HG03342 (cell line): ENCODE results near the gene NECAB2.

Experiments
- ATAC-seq: cut with Tn5 transposase; IDR thresholded peaks from one replicate; pipeline ENCODE4 v1.9.1; 2021; ENCODE audit warnings: mild to moderate bottlenecking, moderate library complexity; ENCODE audit not compliant: unreplicated experiment

The NECAB2 gene

DNA sequence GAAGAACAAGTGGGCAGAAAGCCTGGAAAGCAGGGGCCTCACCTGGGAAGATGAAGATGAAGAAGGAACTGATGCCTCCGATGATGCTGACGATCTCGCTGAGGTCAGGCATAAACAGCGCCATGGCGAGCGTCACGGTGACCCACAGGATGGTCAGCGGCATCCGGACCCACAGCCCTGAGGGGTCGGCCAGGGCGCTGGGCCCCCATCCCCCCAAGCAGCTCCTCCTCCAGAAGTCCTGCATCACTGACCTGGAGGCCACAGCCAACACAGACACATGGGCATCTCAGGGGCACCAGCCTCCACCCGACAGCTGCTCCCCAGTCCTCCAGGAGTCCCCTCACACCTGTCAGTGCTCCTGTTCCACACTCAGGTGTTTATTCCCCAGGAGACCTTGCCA, 48.4 kb downstream of the NECAB2 start:
- ATAC-seq, result no peak

DNA sequence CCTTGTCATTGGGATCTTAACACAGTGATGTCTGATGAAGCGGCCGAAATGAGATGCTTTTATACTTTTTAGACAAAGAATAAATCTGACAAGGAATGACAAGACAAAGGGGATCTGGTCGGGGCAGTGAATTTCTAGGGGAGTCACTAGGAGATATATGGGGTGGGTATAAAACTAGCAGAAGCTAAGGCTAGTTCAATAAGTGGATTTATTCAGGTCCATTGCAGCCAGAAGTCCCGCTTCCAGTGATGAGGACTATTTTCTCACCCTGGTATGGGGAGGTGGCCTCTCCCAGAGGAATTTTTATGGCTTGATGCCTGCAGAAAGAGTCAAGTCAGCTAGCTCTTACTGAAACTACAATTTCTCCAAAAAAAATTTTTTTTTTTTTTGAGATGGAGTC, 50.7 kb downstream of the NECAB2 start:
- ATAC-seq, result no peak

GRCh38 chr16:84020353-84020752, 52.3 kb downstream of the NECAB2 start:
- no peak for ATAC-seq

DNA sequence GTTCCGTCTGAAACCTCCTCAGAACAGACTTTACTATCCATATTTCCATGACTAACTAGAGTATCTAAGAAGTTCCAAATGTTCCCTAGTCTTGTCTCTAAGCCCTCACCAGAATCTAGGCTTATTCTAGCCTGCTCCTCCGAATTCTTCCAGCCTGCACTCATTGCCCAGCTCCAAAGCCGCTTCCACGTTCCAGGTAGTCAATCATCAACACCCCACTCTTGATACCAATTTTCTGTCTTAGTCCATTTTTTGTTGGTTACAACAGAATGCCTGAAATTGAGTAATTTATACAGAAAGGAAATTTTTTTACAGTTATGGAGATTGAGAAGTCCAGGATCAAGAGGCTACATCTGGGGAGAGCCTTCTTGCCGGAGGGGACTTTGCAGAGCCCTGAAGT, 53.4 kb downstream of the NECAB2 start:
- no peak for ATAC-seq

- no peak for ATAC-seq
Observed at GRCh38 chr16:84022644-84023043, 54.6 kb downstream of the NECAB2 start.

DNA sequence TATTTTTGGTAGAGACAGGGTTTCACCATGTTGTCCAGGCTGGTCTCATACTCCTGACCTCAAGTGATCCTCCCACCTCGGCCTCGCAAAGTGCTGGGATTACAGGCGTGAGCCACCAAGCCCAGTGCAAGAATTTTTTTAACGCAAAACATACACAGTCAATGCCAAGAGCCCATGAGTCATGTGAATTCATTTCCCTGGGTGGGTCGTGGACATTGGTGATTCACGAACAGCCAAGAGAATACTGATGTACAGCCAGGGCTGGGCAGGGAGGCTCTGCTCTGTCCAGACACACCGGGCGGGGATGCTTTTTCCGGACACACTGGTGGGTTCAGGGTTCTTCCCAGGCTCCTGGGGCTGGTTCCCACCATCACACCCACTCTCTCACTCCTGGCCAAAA, 56.8 kb downstream of the NECAB2 start:
- ATAC-seq, result no peak

DNA sequence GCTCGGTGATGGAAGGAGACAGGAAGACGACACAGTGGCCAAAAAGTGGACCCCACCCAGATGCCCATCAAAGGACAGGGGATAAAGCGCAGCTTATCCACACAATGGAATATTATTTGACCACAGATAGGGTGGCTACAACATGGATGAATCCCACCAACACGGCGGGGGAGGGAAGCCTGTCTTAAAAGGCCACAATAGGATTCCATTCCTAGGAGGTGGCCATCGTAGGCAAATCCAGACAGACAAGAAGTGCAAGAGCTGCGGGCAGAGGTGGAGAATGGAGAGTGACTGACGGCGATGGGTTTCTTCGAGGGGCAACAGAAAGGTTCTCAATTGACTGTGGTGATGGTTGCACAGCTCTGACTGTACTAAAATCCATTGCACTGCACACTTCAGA, 58.6 kb downstream of the NECAB2 start:
- no peak for ATAC-seq

DNA sequence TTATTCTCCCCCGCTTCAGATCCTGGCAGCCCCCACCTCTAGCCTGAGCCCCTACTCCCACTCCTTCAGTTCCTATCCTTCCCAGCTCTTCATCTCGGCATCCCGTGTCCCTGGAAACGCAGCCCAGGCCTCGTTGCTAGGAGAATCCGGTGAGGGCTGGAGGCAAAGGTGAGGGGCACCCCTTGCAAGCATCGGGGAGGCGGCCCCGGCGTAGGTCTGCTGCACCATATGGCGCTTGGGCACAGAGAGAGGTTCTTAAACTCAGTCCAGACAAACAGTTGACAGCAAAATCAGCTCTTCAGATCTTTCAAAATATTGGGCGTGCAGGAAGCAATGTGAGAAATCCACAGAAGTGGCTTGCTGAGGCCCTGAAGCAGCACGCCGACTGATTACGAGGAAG, 59.6 kb downstream of the NECAB2 start:
- no peak for ATAC-seq

GRCh38 chr16:84029297-84030047, 61.4 kb downstream of the NECAB2 start:
- no peak for ATAC-seq

GRCh38 chr16:84031556-84031955, 63.5 kb downstream of the NECAB2 start:
- ATAC-seq, result no peak

DNA sequence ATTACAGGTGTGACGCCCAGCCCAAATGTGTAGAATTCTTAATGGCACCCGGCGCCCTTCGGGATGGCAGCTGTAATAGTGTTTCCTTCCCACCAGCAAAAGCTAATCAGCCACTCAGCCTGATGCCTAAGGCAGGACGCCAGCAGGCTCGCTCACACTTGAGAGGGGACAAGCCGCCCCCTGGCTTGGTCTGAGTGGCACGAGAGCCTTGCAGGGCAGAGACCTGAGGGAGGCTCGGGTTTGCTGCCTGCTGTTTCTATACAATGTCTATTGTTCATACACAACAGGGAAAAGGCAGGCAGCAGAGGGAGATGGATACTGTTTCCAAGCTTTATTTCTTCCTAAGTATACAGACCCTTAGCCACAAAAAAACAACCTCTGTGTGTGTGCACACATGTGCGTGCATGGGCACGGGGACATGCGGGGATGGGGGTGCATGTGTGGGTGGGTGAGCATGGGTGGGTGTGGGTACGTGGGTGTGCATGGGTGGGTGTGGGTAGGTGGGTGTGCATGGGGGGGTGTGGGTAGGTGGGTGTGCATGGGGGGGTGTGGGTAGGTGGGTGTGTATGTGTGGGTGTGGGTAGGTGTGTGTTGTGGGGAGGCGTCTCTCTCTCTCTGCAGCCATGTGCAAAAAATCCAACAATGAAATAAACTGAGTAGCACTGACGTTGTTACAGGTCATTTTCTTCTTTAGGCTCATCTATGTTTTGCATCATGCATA, 64.6 kb downstream of the NECAB2 start:
- no peak for ATAC-seq

GRCh38 chr16:84033251-84034195, 65.5 kb downstream of the NECAB2 start:
- no peak for ATAC-seq

DNA sequence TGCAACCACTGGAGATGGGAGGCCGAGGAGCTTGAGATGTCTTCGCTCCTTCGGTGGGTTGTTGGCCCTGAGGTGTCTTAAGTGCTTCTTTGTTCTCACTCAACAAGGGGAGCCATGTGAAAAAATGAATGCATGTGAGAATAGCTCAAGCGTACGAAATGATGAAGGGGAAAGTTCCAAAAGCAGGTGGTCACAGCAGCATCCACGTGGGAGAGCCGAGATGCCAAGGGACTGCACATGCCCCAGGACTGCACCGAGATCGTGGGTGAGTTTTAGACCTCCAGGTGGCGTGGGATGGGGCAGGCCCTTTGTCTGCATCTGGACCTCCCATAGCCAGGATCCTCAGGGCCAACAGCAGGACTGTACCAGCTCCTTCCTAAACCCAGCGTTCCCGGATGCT, 66.5 kb downstream of the NECAB2 start:
- no peak for ATAC-seq

GRCh38 chr16:84036131-84036530, 68.1 kb downstream of the NECAB2 start:
- no peak for ATAC-seq

DNA sequence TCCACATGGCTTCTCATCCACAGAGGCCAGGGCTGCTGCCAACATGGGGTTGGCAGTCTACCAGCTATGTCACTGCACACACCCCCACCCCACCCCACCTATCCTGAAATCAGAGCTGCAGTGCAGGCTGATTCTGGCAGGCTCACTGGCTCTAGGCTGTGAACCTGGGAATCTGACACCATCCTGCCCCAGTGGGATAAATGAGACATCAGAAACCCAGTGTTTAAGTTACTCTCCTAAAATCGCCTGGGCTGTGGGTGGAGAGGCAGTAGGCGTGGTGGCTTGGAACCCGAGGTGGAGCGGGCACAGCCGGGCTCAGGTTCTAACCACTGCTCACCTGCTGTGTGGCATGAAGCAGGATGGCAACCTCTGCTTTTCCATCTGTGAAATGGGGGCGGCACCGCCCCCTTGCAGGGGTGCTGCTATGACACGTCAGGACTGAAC, 69.0 kb downstream of the NECAB2 start:
- ATAC-seq, result no peak

GRCh38 chr16:84038469-84038868, 70.4 kb downstream of the NECAB2 start:
- no peak for ATAC-seq

- no peak for ATAC-seq
Observed at GRCh38 chr16:84039696-84040095, 71.7 kb downstream of the NECAB2 start.

GRCh38 chr16:84040226-84040822, 72.3 kb downstream of the NECAB2 start:
- ATAC-seq, result no peak

DNA sequence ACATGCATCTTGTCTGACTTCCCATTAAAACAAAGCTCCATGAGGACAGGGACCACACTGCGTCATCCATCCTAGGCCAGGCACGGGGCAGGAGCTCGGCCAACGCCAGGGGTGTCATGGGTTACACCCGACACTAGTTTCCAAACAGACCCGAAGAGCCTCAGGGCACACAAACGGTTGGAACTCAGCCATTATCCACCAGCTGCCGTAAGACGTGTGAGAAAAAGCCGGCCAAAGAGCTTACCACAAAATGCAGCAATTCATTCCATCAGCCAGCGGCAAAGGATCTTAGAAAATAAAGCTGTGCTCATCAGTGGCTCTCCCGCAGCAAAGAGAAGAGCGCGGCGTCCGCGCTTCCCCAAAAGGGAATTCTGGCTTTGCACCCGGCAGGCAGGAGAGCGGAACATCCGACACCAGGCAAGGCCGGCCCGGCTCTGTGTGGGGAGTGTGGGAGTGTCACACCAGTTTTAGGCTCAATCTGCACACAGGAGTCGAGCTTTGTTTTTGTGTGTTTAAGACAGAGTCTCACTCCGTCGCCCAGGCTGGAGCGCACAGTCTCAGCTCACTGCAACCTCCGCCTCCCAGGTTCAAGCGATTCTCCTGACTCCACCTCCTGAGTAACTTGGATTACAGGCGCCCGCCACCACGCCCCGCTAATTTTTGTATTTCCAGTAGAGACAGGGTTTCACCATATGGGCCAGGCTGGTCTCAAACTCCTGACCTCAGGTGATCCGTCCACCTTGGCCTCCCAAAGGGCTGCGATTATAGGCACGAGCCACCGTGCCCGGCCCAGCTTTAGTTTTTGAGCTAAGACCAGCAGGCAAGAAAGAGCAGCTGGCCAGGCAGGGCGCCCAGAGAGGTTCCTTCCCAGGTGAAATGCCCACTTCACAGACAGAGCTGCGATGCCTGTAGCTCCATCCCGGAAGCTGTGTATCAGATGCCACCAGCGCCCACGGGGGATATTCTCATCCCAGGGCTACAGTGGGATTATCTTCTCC, 73.1 kb downstream of the NECAB2 start:
- no peak for ATAC-seq

DNA sequence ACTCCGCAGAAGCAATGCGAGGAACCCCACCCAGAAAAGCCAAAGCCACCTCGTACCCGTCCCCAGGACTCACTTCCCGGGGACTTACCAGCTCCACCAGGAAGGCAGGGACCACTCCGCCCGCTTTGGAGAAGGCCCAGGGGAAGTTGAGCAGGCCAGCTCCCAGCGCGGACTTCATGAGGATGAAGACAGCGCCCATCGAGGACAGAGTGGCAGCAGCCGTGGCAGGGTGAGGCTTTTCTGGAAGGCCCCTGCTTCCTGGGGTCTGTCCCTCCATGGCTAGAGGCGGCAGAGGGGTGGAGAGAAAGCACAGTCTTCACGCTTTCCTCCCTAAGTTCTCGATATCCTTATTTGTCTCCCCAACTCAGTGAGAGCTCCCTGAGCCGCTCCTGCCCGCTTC, 73.8 kb downstream of the NECAB2 start:
- ATAC-seq, result no peak
